BJ (cell line): ENCODE measurements around the gene POLR2I. TPM values are rescaled to one million over a fixed set of nuclear protein-coding genes. Genes with fewer than 3 reads are reported as not detected.

Experiments used
- CTCF ChIA-PET: fragments of 350-600 bp; formaldehyde crosslinking; extraction: SDS; loops from one replicate; lab custom pipeline; 2021; ENCODE audit warnings: antibody characterized with exemption, inconsistent platforms; lab: Yijun Ruan, JAX
- POLR2A ChIA-PET: fragments of 300-600 bp; sonication (Branson Sonifier 250); formaldehyde crosslinking; extraction: SDS; loops from one replicate; lab custom pipeline; 2021; ENCODE audit warnings: antibody characterized with exemption; lab: Charles Lee
- DNase-seq: peaks from one replicate; pipeline ENCODE4 v3.0.0-alpha.2; 2011; ENCODE audit warnings: low read depth
- H3K27me3 ChIP-seq: 2 replicates; pipeline ENCODE4 v1.6.0; 2011; ENCODE audit warnings: low read length; ENCODE audit not compliant: control insufficient read depth, insufficient read depth
- H3K36me3 ChIP-seq: 2 replicates; pipeline ENCODE4 v1.5.1; 2011; ENCODE audit warnings: low read length; ENCODE audit not compliant: control insufficient read depth, insufficient read depth
- H3K4me3 ChIP-seq: 2 replicates; pipeline ENCODE4 v1.5.1; 2011; ENCODE audit warnings: low read depth, mild to moderate bottlenecking, control low read depth, low read length
- CTCF ChIP-seq: IDR thresholded peaks from 2 replicates; pipeline ENCODE4 v1.5.1; 2011; ENCODE audit warnings: low read depth, mild to moderate bottlenecking, control low read depth, inconsistent platforms, low read length, moderate library complexity; ENCODE audit not compliant: insufficient read depth
- polyA plus RNA-seq: library from polyadenylated mRNA; depleted of rRNA; stranded (reverse); fragments of >200 nt; gene quantifications from 2 replicates; pipeline ENCODE4 v1.2.3, GENCODE V29; 2011

The POLR2I gene
- polyA plus RNA-seq, 1 experiment = 94.0 TPM

- H3K27me3 ChIP-seq = no peaks in the 10 kb centered on the region
- peaks cover 23% of the 10 kb centered on the region for H3K36me3 ChIP-seq
- CTCF ChIA-PET = interaction anchor here (2.0 to 2.6 kb wide), 2 partner anchors 19 to 22 kb away, joined by 8 to 14 read pairs; no protein-coding TSS in a partner anchor
- no peak for DNase-seq
- no peak for TF ChIP-seq CTCF
- H3K4me3 ChIP-seq = no peak overlapping the region
- POLR2A ChIA-PET = no interaction called here
Measured at GRCh38 chr19:36149673-36150406, 35.2 kb upstream of the POLR2I start.

GRCh38 chr19:36144624-36145023, 29.9 kb upstream of the POLR2I start:
- CTCF ChIA-PET = interaction anchor here (1.4 to 2.6 kb wide), 2 partner anchors 17 to 25 kb away, joined by 5 to 7 read pairs; no protein-coding TSS in a partner anchor
- no peak for DNase-seq
- Histone ChIP-seq H3K27me3 (no peaks in the 10 kb centered on the region), H3K36me3 (peaks cover 28% of the 10 kb centered on the region), H3K4me3 (no peak overlapping the region)
- no peak for TF ChIP-seq CTCF
- POLR2A ChIA-PET = interaction anchor here (0.5 kb wide), 1 partner anchor 9 kb away, joined by 3 read pairs; no protein-coding TSS in a partner anchor

GRCh38 chr19:36142496-36142895, 27.8 kb upstream of the POLR2I start:
- POLR2A ChIA-PET = no interaction called here

GRCh38 chr19:36142046-36142445, 27.4 kb upstream of the POLR2I start:
- no peak overlapping the region for H3K4me3 ChIP-seq
- DNase-seq = no peak
- TF ChIP-seq CTCF = no peak
- peaks cover 23% of the 10 kb centered on the region for H3K36me3 ChIP-seq
- H3K27me3 ChIP-seq = no peaks in the 10 kb centered on the region
- CTCF ChIA-PET = interaction anchor here (1.4 kb wide), 1 partner anchor 15 kb away, joined by 3 read pairs; no protein-coding TSS in a partner anchor
- POLR2A ChIA-PET = no interaction called here

More at GRCh38 chr19:36142496-36142895, 27.8 kb upstream of the POLR2I start:
- Histone ChIP-seq H3K4me3 (no peak overlapping the region), H3K36me3 (peaks cover 23% of the 10 kb centered on the region), H3K27me3 (no peaks in the 10 kb centered on the region)
- DNase-seq = no peak
- CTCF ChIA-PET = interaction anchor here (1.4 kb wide), 1 partner anchor 16 kb away, joined by 3 read pairs; no protein-coding TSS in a partner anchor
- no peak for TF ChIP-seq CTCF
